Smooth muscle cell (in vitro differentiated cells): ENCODE data around the gene PRR23E. TPM values are rescaled to one million over a fixed set of nuclear protein-coding genes. Genes with fewer than 3 reads are reported as not detected.

Source experiments
- DNase-seq: peaks from one replicate; lab custom pipeline; 2025; ENCODE audit not compliant: unreplicated experiment; lab: John Stamatoyannopoulos, UW
- H2AFZ ChIP-seq: fragments of 200-600 bp; sonication (generic); 2 replicates; pipeline ENCODE4 v1.6.0; 2016; ENCODE audit warnings: antibody characterized with exemption, low read depth, mild to moderate bottlenecking
- H3F3A ChIP-seq: fragments of 200-600 bp; sonication (generic); 2 replicates; pipeline ENCODE4 v1.6.0; 2017; ENCODE audit warnings: antibody characterized with exemption, low read depth
- H3K27ac ChIP-seq: fragments of 200-600 bp; sonication (generic); 2 replicates; pipeline ENCODE4 v1.5.1; 2016; ENCODE audit warnings: low read depth, mild to moderate bottlenecking
- H3K27me3 ChIP-seq: fragments of 200-600 bp; sonication (generic); 2 replicates; pipeline ENCODE4 v1.6.1; 2016; ENCODE audit warnings: low read depth, mild to moderate bottlenecking
- H3K36me3 ChIP-seq: fragments of 200-600 bp; sonication (generic); 2 replicates; pipeline ENCODE4 v1.5.1; 2016; ENCODE audit warnings: low read depth
- H3K4me1 ChIP-seq: fragments of 200-600 bp; sonication (generic); 2 replicates; pipeline ENCODE4 v1.5.1; 2016; ENCODE audit warnings: low read depth
- H3K4me2 ChIP-seq: fragments of 200-600 bp; sonication (generic); 2 replicates; pipeline ENCODE4 v1.6.0; 2016; ENCODE audit warnings: mild to moderate bottlenecking
- H3K4me3 ChIP-seq: fragments of 200-600 bp; sonication (generic); 2 replicates; pipeline ENCODE4 v1.5.1; 2016; ENCODE audit warnings: mild to moderate bottlenecking
- H3K79me2 ChIP-seq: fragments of 200-600 bp; sonication (generic); 2 replicates; pipeline ENCODE4 v1.6.0; 2016; ENCODE audit warnings: low read depth, mild to moderate bottlenecking
- H3K9ac ChIP-seq: fragments of 200-600 bp; sonication (generic); 2 replicates; pipeline ENCODE4 v1.6.0; 2016; ENCODE audit warnings: low read depth
- H3K9me3 ChIP-seq: fragments of 200-600 bp; sonication (generic); replicated peaks from 2 replicates; pipeline ENCODE4 v1.5.1; 2016; ENCODE audit warnings: low read depth
- H4K20me1 ChIP-seq: fragments of 200-600 bp; sonication (generic); 2 replicates; pipeline ENCODE4 v1.6.0; 2016; ENCODE audit warnings: low read depth
- WGBS: methylation state at CpG from one replicate; pipeline ENCODE4 v1.1.7; 2016; ENCODE audit warnings: low lambda C conversion rate; 5-methylcytosine and 5-hydroxymethylcytosine counted together
- polyA plus RNA-seq: library from polyadenylated mRNA; unstranded; fragments of >200 nt; fragmentation: Nextera tagmentation; extraction: Ambion mirVana; gene quantifications from 2 replicates; pipeline ENCODE4 v1.2.1, GENCODE V29; 2016
- total RNA-seq: library from RNA; depleted of rRNA; stranded (reverse); fragments of >200 nt; gene quantifications from 2 replicates; pipeline ENCODE4 v1.2.3, GENCODE V29; 2014
- TF ChIP-seq, protein P1 (sequence below): fragments of 200-600 bp; sonication (generic); IDR thresholded peaks from 2 replicates; pipeline ENCODE4 v1.5.1; 2017; ENCODE audit warnings: borderline replicate concordance, mild to moderate bottlenecking, antibody characterized with exemption; ENCODE audit not compliant: insufficient read depth, poor library complexity, severe bottlenecking

The PRR23E gene
- total and polyA plus RNA-seq, 2 experiments from 2014 or later: not detected

DNA sequence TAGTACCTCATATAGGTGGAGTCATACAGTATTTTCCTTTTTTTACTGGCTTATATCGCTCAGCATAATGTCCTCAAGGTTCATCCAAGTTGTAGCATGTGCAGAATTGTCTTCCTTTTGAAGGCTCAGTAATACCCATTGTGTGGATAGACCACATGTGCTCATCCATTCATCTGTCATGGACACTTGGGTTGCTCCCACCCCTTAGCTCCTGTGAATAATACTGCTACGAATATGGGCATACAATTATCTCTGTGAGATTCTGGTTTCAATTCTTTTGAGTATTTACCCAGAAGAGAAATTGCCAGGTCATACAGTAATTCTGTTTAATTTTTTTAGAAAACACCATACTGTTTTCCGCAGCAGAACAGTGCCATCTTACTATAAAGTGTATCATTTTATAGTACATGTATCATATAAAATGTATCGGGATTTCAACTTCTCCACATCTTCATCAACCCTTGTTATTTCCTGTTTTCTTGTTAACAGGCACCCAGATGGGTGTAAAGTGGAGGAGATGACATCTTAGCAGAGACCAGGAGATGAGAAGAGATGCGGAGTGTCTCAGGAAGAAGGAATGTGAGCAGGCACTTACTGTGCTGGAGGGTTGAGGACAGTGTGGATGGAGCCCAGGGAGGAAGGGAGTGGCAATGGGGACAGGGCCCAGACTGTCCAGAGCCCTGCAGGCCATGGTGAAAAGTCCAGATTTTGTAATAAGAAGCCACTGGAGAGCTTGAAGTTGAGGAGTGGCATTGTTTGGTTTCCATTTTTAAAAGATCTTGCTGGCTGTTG, 27.0 kb upstream of the PRR23E start:
- no peak overlapping the region for H3K9ac ChIP-seq
- H4K20me1 ChIP-seq: no peaks in the 10 kb centered on the region
- no peaks in the 10 kb centered on the region for H3F3A ChIP-seq
- TF ChIP-seq, protein P1, sequence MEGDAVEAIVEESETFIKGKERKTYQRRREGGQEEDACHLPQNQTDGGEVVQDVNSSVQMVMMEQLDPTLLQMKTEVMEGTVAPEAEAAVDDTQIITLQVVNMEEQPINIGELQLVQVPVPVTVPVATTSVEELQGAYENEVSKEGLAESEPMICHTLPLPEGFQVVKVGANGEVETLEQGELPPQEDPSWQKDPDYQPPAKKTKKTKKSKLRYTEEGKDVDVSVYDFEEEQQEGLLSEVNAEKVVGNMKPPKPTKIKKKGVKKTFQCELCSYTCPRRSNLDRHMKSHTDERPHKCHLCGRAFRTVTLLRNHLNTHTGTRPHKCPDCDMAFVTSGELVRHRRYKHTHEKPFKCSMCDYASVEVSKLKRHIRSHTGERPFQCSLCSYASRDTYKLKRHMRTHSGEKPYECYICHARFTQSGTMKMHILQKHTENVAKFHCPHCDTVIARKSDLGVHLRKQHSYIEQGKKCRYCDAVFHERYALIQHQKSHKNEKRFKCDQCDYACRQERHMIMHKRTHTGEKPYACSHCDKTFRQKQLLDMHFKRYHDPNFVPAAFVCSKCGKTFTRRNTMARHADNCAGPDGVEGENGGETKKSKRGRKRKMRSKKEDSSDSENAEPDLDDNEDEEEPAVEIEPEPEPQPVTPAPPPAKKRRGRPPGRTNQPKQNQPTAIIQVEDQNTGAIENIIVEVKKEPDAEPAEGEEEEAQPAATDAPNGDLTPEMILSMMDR: no peak
- H3K79me2 ChIP-seq: no peaks in the 10 kb centered on the region
- H3K4me2 ChIP-seq: no peak overlapping the region
- H3K36me3 ChIP-seq: no peaks in the 10 kb centered on the region
- WGBS: 59% methylated on average over 5 of the region's 5 CpGs
- H3K9me3 ChIP-seq: no peaks in the 10 kb centered on the region
- H3K27ac ChIP-seq: no peak overlapping the region
- no peak overlapping the region for H3K4me3 ChIP-seq
- no peak for DNase-seq
- no peaks in the 10 kb centered on the region for H3K27me3 ChIP-seq
- H3K4me1 ChIP-seq: no peaks in the 10 kb centered on the region
- no peak overlapping the region for H2AFZ ChIP-seq

DNA sequence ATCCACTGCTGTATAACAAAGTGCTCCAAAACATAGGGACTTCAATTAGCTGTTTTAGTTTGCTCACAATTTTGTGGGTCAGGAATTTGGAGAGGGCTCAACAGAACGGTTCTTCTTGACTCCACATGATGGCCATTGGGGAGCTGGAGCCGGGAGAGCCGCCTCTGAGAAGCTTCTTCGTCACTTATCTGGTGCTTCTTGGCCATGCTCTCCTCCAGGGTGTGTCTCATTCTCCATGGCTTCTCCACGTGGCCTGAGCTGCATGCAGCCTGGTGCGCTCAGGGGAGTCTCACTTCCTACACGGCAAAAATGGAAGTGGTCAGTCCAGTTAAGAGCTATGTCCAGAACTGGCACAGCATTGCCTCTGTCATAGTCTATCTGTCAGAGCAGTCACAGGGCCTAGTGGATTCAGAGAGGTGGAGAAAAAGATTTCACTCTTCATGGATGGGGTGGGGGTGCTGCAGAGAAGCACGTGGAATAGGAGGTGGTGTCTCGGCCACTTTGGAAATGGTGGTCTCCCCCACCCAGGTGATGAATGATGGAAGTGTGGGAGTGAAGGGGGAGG, 26.3 kb upstream of the PRR23E start:
- Histone ChIP-seq H3K27me3 (no peaks in the 10 kb centered on the region), H3K4me2 (no peak overlapping the region), H3K36me3 (no peaks in the 10 kb centered on the region), H3K9me3 (no peaks in the 10 kb centered on the region), H3K9ac (no peak overlapping the region), H2AFZ (no peak overlapping the region), H3K79me2 (no peaks in the 10 kb centered on the region), H3K4me3 (no peak overlapping the region), H3K4me1 (no peaks in the 10 kb centered on the region), H3K27ac (no peak overlapping the region), H4K20me1 (no peaks in the 10 kb centered on the region), H3F3A (no peaks in the 10 kb centered on the region)
- WGBS: 79% methylated on average over 9 of the region's 9 CpGs
- no peak for DNase-seq
- TF ChIP-seq, protein P1: no peak

DNA sequence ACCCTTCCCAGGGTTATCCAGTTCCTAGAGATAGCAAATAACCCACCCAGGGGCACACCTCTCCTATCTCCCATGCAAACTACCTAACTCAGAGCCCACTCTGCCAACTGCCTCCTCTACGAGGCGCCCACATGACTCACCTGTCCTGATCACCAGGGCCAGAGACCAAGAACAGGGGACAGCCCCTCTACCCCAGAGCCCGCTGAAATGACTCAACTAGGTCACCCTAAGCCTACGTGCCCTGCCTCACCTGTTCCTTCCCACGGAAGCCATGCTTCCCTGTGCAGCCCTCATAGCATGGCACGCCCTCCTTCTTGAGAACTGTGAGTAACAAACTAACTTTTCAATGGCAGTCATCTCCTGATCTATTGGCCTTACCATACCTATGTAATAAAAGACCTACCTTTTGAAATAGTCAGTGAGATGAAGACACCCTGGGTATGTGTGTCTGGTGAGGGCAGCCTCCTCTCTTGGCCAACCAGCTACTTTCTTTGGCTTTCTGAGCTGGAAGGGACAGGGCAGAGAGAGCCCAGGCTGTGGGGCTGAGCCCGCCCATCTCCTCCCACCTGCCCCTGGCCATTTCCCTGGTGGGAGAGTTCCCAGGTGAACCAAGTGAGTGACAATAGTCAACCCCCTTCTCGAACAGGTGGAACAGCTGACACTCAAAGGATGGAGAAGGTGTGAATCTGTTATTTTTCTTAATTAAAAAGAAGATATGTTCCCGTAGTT, 25.5 kb upstream of the PRR23E start:
- no peak overlapping the region for H3K9ac ChIP-seq
- no peaks in the 10 kb centered on the region for H3K9me3 ChIP-seq
- H3F3A ChIP-seq: peaks cover 2% of the 10 kb centered on the region
- no peaks in the 10 kb centered on the region for H3K36me3 ChIP-seq
- no peak overlapping the region for H3K27ac ChIP-seq
- no peak for DNase-seq
- no peaks in the 10 kb centered on the region for H4K20me1 ChIP-seq
- no peaks in the 10 kb centered on the region for H3K27me3 ChIP-seq
- H2AFZ ChIP-seq: no peak overlapping the region
- WGBS: 87% methylated on average over 9 of the region's 9 CpGs
- no peak overlapping the region for H3K4me2 ChIP-seq
- peaks cover 3% of the 10 kb centered on the region for H3K4me1 ChIP-seq
- H3K79me2 ChIP-seq: no peaks in the 10 kb centered on the region
- no peak overlapping the region for H3K4me3 ChIP-seq
- TF ChIP-seq, protein P1: no peak
